ENCODE results near the gene ESRRA.

ESRRA gene

GRCh38 chr11:64348383-64349024 is 43.2 kb downstream of the ESRRA start:
- no peak for DNase-seq (ENCODE audit: low read depth in 1 of 2, low spot score in 1 of 2)

DNA sequence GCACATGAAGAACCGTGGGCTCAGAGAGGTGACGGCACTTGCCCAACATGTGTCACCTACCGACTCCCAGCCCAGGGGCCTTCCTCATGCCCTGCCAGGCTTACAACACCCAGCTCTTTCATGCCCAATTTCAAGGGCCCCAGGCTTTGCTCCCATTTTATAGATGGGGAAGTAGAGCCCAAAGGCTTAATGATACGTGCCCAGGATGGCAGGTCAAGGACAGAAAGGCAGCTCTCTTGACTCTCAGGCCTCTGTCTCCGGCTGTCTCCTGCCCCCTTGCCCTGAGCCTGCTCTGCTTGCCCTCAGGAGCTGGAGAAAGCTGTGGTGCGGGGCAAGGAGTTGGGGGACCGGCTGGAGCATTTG is 43.7 kb downstream of the ESRRA start:
- DNase-seq (ENCODE audit: low read depth in 1 of 2, low spot score in 1 of 2) = no peak

- no peak for DNase-seq (ENCODE audit: low read depth in 1 of 2, low spot score in 1 of 2)
These were observed 44.1 kb downstream of the ESRRA start for GRCh38 chr11:64349404-64349803.

DNA sequence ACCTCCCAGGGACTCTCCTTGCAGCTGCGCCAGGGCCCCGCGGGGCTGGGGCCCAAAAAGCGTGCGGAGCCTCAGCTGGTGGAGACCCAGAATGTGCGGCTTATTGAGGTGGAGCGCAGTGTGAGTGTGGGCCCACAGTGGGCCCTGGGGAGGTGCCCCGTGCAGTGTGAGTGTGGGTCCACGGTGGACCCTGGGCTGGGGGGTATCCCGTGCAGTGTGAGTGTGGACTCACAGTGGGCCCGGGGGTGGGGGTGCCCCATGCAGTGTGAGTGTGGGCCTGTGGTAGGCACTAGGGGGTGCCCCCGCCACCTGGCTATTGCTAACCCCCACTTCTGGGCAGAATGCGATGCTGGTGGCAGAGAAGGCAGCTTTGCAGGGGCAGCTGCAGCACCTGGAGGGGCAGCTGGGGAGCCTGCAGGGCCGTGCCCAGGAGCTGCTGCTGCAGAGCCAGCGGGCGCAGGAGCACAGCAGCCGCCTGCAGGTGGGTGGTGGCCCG is 45.9 kb downstream of the ESRRA start:
- no peak for DNase-seq (ENCODE audit: low read depth in 1 of 2, low spot score in 1 of 2)

- no peak for DNase-seq (ENCODE audit: low read depth in 1 of 2, low spot score in 1 of 2)
These were observed 47.0 kb downstream of the ESRRA start for GRCh38 chr11:64352099-64352994.

DNA sequence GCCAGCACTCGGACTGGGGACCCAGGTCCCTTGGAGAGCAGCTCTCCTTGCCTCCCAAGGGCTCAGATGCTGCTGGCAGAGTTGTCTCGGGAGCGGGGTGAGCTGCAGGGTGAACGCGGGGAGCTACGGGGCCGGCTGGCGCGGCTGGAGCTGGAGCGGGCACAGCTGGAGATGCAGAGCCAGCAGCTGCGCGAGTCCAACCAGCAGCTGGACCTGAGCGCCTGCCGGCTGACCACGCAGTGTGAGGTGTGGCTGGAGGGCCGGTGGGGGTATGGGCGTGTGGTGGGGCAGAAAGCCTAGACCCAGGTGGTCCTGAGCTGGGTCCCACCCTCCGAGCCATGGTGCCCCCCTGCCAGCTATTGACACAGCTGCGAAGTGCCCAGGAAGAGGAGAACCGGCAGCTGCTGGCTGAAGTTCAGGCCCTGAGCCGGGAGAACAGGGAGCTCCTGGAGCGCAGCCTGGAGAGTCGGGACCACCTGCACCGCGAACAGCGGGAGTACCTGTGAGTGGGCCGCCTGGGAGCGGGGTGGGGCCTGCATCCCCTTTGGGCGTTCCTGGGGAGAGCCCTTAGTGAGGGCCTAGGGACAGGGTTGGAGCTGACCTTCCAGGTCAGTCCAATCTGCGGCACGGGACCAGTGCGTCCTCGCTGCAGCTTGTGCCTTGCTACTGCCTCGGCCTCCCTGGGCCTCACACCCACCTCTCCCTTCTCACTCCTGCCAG is 47.8 kb downstream of the ESRRA start:
- DNase-seq (ENCODE audit: low read depth in 1 of 2, low spot score in 1 of 2) = no peak

DNA sequence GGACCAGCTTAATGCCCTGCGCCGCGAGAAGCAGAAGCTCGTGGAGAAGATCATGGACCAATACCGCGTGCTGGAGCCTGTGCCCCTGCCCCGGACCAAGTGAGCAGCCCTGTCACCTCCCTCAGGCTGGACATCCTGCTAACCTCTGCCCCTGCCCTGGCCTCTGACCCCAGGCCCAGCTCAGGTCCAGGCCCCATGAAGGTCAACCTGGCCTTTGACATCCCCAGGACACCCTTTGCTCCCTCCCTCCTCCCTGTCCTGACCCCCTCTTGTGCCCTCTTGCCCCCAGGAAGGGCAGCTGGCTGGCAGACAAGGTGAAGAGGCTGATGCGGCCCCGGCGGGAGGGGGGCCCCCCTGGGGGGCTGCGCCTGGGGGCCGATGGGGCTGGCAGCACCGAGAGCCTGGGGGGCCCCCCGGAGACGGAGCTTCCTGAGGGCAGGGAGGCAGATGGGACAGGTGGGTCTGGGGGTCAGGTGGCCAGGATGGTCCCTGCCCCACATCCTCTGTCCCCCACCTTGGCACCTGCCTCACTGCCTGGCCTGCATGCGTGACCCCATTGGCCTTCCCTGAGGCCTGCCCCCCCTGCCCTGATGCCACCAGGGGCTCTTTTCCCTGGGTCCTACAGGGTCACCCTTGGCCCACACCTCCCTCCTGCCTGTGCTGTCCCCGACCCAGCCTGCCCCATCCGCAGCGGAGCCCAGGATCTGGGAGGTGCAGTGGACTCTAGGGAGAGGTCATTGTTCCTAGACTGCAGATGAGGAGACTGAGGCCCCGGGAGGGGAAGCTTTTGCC is 48.6 kb downstream of the ESRRA start:
- no peak for DNase-seq (ENCODE audit: low read depth in 1 of 2, low spot score in 1 of 2)

GRCh38 chr11:64355078-64355940 is 50.0 kb downstream of the ESRRA start:
- no peak for DNase-seq (ENCODE audit: low read depth in 1 of 2, low spot score in 1 of 2)

GRCh38 chr11:64356498-64357411 is 51.4 kb downstream of the ESRRA start:
- DNase-seq (ENCODE audit: low read depth in 1 of 2, low spot score in 1 of 2) = no peak

- DNase-seq (ENCODE audit: low read depth in 1 of 2, low spot score in 1 of 2) = no peak
These were observed 52.1 kb downstream of the ESRRA start for GRCh38 chr11:64357446-64357845.

- no peak for DNase-seq (ENCODE audit: low read depth in 1 of 2, low spot score in 1 of 2)
These were observed 52.7 kb downstream of the ESRRA start for GRCh38 chr11:64357904-64358535.

DNA sequence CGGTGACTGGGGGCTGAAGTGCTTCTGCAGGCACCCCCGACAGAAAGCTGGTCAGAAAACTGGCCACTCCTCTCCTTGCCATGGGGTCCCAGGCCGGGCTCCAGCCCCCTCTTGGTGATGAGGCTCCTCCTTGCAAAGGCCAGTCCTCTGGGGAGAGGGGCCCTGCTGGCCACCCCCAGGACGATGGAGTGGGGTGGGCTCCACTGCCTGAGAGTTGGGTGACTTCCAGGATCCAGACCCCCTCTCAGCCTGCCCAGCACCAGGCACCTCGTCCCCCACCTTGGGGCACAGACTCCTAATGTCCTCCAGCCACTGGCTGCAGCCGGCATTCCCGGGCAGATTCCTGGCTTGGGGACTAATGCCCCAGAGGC is 53.2 kb downstream of the ESRRA start:
- no peak for DNase-seq (ENCODE audit: low read depth in 1 of 2, low spot score in 1 of 2)

GRCh38 chr11:64358907-64359711 is 53.8 kb downstream of the ESRRA start, which contains the start of gene RPS6KA4:
TSS of gene RPS6KA4 (plus strand) at chr11:64359162. CDS start at chr11:64359236, 74 bp downstream.
- no peak for DNase-seq (ENCODE audit: low read depth in 1 of 2, low spot score in 1 of 2)

DNA sequence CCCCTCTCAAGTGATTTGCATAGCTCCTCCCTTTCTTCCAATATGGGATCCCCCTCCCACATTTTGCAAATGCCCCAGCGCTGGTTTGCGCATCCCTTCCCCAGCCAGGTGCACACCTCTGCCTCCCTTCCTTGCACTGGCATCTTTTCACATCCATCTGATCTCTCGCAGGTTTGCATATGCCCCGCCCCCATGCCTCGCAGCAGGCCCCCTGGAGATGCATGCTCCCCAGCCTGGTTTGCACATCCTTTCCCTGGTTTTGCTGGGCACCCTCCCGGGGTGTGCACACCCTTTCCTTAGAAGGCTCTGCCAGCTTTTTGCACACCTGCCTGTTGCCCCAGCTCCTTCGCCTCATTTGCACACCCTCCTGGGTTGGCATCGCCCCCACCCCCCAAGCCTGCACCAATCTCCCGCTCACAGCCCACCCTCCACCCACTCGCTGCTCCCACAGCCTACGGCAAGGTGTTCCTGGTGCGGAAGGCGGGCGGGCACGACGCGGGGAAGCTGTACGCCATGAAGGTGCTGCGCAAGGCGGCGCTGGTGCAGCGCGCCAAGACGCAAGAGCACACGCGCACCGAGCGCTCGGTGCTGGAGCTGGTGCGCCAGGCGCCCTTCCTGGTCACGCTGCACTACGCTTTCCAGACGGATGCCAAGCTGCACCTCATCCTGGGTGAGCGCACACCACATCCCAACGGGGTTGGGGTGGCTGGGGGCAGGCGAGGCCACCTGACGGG is 54.6 kb downstream of the ESRRA start:
- DNase-seq (ENCODE audit: low read depth in 1 of 2, low spot score in 1 of 2) = no peak

DNA sequence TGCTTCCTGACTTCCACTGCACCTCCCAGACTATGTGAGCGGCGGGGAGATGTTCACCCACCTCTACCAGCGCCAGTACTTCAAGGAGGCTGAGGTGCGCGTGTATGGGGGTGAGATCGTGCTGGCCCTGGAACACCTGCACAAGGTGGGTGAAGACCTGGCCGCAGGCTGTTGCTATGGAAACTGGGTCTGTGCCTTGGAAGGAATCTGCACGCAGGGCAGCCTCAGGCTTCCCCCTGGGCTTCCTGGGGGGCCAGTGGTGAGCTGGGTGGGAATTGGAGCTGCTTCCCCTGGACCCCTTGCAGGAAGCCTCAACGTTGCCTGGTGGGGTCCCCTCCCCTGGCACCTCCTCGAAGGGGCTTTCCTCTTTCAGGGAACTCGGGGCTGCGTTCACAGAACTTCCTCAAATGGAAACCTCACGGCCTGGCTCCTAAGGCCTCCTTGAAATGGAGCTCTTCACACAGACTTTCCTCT is 55.2 kb downstream of the ESRRA start:
- no peak for DNase-seq (ENCODE audit: low read depth in 1 of 2, low spot score in 1 of 2)

- DNase-seq (ENCODE audit: low read depth in 1 of 2, low spot score in 1 of 2) = no peak
These were observed 56.3 kb downstream of the ESRRA start for GRCh38 chr11:64361659-64362058.

GRCh38 chr11:64362339-64362738 is 57.0 kb downstream of the ESRRA start:
- no peak for DNase-seq (ENCODE audit: low read depth in 1 of 2, low spot score in 1 of 2)
